HG03280 (cell line): Measurements from ENCODE around the gene OPN4.

Source experiments
- ATAC-seq: cut with Tn5 transposase; IDR thresholded peaks from one replicate; pipeline ENCODE4 v1.9.1; 2021; ENCODE audit warnings: mild to moderate bottlenecking, moderate library complexity; ENCODE audit not compliant: unreplicated experiment

OPN4 gene

DNA sequence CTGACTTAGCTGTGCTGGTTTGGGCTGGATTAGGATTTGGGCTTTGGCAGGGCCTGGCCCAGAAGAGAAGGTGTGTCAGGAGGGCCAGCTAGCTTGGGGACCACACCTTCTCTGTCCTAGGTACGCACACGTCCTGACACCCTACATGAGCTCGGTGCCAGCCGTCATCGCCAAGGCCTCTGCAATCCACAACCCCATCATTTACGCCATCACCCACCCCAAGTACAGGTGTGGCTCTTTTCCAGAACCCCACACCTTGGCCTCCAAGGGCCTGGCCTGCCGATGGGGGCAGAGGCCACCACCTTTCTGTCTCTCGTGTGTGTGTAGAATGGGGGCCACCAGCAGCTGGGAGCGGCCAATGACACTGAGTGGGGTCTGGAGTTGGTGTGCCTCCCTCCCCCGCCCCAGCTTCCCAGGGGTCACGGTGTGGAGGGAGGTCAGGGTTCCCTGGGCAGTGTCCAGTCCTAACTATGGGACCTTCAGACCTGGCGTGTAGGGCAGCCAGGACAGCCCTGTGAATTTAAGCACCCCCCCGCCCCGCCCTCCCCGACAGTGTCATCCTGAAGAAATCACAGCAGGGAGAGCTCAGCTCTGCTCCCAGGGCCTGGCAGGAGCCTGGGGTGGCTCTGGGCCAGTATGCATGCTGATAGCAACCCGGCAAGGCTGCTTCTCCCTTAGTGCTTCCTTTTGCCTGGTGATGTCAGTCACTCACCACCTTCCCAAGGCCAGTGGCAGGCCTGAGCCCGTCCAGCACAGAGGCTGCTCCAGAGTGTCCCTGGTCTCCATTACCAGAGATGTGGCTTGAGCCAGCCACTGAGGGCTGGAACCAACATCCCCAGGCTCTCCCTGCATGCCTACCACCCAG lies 7.0 kb downstream of the OPN4 start:
- no peak for ATAC-seq

DNA sequence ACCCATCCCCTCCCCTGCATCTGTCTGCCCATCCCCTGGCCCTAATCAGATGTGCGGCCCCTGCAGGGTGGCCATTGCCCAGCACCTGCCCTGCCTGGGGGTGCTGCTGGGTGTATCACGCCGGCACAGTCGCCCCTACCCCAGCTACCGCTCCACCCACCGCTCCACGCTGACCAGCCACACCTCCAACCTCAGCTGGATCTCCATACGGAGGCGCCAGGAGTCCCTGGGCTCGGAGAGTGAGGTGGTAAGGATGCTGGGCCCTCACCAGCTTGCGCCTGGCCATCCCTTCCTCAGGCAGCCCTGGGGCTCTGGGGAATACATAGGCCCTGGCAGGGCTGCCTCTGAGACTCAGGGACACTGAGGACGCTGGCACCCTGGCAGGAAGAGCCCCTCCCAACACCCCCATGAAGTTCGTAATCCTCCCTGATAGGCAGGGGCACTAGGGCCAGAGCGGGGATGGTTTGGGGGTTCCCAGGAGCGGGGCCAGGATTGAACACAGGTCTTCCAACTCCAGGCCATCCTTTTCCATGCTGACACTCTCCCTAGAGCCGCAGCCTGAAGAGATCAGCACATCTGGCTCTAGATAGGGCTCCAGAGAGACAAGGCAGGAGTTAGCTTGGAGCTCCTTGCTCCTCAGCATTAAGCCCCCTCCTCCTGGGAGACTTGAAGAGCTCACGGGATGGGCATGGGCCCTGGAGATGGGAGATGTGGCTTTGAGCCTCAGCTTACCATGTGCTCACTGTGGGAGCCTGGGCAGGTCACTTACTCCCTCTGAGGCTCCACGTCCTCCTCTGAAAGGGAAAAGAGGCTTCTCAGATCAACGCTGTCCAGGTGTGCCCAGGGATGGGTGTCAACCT lies 8.1 kb downstream of the OPN4 start:
- no peak for ATAC-seq

DNA sequence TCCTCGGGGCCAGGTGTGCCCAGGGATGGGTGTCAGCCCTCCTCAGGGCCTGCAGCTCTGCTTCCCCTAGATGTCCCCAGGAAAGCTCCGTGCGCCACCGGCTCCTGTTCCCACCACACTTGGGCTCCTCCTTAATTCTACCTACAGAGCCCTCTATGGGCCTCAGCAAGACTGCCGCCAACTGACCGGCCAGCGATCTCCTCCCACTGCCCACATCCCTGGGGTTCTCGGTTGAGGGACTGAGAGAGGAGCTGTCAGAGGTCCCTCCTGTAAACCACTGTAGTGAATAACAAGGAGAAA lies 8.6 kb downstream of the OPN4 start:
- no peak for ATAC-seq

DNA sequence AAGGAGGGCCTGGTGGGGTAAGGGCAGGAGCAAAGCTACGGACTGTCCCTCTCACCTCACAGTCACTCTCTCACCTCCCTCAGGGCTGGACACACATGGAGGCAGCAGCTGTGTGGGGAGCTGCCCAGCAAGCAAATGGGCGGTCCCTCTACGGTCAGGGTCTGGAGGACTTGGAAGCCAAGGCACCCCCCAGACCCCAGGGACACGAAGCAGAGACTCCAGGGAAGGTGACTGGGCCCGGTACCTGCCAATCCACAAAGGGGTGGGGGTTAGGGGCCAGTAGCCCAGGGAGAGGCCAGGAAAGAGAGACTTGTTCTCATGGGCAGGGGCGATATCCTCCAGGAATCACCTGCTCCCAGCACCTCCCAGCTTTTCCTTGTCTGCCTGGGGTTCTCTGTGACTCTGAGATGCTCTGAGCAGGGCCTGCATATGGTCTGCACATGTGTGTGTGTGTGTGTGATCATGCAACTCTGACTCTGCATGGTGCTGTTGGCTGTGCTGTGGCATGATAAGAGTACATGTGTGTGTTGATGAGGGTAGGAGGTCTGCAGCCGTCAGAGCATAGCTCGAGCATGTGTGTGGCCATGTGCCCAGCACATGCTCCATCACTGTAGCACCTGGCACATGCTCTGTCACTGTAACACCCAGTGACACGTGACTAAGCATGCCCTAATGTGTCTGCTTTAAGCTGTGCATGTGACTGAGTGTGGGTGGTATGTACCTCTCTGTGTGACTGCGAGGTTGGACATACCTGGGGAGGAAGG lies 9.4 kb downstream of the OPN4 start:
- ATAC-seq: no peak

DNA sequence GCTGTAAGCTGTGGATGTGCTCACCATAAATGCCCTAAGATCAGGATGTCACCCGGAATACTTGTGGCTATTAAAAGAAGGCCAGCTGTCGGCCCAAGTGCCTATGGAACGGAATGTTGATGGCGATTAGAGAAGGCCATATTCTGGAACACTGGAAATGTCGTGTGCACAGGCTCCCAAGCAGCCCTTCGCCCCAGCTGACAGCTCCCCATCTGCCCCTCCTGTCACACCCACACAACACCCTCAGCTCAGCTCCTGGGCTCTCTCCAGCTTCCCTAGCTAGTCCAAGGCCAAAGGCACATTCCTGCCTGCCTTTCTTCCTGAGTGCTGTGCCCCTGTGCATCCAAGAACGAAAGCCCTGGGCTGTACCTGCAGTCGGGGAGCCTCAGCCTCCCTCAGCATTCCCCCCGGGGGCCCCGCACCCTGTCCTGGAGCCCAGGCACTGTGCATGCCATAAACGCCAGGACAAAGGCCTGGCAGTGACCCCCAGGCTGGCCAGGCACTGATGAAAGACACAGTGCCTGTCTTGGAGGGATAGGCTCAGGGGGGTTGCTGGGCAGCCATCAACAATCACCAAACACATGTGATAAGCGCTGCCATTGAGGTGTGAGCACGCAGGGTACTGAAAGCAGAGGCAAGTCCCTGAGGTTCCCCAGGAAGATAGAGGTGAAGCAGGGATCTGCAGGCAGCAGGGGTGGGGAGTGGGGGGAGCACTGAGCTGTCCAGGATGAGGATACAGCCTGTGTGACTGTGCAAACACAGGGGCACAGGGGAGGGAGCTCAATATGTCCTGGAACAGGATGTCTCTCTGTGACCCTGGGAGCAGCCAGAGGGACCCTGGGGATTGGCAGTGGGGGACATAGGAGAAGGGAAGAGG lies 10.2 kb downstream of the OPN4 start:
- ATAC-seq: no peak

DNA sequence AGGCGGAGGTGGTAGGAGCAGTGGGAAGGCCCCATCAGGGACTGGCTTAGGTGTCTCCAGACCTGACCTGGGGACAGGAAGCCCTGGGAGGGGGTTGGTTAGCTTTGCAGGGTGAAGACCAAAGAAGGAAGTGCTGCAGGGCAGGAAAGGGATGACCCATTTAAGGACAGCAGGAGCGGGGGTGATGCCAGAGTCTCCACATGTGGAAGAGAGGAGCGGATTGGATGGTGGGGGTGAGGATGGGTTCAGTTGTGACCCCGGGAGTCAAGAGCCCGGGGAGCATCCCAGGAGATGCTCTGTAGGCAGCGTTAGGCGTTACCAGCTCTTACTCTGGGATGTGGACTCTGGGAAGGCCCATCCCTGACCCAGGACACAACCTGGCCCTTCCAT lies 10.9 kb downstream of the OPN4 start:
- no peak for ATAC-seq

DNA sequence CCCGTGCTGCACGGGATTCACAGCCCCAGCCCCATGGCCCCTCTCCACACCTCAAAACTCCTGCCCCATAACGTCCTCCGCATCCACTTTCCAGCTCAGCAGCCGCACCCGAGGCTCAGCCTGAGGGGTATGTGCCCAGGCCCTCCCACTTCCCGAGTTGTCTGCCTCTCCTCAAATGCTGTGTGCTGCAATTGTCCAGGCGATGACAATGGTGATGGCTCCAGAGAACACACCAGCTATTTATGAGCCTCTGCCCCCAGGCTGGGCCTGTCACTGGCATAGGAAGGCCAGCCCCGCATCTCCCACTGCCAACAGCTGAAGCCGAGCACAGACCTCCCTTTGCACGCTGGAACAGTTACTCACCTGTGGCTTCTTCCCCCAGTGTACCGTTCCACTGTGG lies 11.5 kb downstream of the OPN4 start:
- ATAC-seq: no peak

DNA sequence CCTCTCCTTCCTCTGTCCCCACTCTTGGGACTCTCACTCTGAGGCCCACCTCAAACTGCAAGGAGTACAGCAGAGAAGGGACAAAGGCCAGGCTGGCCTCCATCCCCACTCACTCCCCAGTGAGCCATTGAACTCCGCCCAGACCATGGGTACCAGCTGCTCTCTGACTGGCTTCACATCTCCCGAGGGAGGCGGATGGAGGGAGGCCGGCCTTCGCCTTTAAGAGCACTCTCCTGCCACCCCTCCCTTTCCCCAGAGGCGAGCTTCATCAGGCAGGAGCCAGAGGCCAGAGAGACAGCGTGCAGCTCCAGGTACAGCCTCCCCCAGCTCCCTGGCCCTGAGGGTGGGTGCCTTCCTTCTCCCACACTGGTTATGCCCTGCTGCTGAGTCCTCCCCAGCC lies 12.2 kb downstream of the OPN4 start:
- no peak for ATAC-seq

DNA sequence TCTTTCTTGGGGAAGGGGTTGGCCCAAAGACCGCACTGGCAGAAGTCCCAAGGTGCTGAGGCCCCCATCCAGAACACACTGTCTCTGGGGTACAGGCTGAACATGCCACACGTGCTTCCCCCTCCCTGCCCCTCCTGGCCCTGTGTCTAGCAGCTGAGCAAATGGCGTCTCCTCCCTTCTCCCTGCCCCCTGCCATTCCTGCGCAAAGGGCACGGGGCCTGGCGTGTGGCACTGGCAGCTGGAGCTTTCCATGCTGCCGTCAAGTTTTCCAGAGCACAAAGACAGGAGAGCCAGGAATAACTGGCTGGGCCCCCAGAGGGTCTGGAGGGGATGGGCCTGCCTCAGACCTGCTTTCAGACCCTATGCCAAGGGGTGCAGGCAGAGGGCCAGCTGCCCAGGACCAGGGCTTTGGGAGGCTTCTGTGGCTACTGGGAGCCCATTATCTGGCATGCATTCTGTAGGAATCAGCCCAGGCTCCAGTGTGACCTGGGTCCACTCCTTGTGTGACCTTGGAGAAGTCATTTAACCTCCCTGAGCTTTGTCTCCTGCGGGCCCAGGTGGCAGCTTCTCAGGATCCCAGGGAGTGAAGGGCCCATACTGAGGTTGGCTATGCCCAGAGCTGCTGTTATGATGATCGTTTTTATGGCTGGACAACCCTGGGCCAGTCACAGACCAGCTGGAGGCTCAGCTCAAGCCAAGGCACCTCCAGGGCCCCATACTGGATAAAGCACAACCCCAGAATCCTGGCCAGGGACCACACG lies 13.3 kb downstream of the OPN4 start:
- ATAC-seq: no peak

DNA sequence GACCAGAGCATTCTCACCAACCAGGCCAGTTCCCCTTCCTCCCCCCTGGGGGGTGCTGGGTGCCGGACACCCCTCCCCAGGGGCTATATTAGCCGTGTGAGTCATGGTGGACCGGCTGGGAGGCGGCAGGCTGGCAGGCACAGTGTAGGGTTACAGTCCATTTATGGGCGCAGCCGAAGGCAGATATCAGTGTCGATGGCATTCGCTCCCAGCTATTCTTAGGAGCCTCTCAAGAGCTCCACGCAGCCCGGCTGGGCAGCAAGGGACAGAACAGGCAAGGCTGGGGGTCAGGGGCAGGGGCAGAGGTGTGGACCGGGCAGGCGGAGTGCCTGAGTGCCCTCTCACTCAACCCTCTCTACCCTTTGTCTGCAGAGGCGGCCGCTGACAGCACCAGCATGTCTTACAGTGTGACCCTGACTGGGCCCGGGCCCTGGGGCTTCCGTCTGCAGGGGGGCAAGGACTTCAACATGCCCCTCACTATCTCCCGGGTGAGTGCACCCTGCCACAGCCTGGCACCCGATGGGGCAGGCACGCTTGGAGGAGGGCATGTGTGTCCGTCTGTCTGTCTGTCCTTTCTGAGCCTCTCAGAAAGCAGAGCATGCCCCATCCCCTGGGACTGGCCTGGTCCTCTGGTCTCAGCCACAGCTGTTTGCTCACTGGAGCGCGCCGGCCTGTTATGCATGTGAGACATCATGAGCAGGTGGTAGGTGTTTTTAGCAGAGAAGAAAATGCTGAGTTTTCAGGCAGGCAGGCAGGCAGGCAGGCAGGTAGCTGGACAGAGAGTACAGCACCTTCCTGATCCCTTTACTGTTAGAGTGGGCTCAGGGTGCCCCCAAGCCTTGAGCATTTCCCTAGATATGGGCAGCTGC lies 14.2 kb downstream of the OPN4 start, which contains the start of gene LDB3:
Gene LDB3, plus strand, starts transcription at position 215 of the 869 bp plus-strand sequence. Its CDS starts 181 bp downstream, at position 396.
- ATAC-seq: no peak

DNA sequence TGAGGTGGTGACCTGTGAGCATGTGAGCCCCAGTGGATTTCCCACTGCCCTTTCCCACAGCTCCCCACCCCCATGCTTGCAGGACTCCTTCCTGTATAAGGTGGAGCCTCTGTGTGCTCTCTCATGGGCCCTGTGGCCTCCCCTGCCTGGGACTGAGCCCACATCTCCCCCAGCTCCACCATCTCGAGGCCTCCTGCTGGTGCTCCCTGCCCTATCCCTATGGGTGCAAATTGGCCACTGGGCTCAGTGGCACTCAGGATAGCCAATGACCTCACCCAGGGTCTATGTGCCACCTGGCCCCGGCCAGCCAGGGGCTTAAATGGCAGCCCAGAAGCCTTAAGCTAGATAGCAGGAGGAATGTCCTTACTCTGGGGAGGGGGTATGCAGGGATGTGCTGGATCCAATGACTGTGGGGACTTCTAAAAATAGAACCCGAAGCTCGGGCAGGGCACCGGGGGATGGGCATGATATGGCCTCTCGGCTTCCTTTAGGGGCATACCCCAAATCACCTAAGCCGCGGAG lies 16.0 kb downstream of the OPN4 start:
- ATAC-seq: no peak

DNA sequence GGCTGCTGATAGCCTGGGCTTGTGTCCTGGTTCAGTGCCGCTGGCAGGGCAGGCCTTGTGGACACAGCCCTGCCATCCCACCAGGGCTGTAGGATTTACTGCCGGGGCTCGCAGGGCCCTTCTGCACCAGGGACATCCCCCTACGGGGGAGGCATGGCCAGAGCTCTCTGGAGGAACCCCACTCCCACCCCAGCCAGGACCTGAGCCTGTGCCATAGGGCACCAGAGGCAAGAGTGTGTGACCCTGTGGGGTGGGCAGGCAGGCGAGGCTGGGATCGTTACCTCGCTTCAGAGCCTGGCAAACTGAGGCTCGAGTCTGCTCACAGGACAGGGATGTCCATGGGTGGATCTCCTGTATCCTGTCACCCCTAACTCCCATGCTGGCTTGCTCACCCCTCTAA lies 16.5 kb downstream of the OPN4 start:
- ATAC-seq: no peak

DNA sequence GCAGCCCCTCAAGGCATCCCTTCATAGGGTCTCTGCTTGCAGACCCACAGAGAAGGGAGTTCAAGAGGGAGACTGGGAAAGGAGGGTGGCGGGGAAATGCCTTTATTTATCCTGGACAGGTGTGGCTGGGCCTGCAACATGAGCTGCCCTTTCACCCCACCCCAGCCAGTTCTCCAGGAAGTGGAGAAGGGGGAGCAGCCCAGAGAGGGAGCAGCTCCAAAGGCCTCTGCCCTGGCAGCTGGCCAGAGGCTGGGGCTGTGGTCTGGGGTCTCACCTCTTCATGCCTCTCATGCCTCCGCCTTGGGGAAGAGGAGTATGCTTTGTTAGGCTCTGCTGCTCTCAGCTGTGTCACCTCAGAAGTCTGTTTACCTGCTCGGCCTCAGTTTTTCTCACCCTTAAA lies 17.1 kb downstream of the OPN4 start:
- no peak for ATAC-seq

DNA sequence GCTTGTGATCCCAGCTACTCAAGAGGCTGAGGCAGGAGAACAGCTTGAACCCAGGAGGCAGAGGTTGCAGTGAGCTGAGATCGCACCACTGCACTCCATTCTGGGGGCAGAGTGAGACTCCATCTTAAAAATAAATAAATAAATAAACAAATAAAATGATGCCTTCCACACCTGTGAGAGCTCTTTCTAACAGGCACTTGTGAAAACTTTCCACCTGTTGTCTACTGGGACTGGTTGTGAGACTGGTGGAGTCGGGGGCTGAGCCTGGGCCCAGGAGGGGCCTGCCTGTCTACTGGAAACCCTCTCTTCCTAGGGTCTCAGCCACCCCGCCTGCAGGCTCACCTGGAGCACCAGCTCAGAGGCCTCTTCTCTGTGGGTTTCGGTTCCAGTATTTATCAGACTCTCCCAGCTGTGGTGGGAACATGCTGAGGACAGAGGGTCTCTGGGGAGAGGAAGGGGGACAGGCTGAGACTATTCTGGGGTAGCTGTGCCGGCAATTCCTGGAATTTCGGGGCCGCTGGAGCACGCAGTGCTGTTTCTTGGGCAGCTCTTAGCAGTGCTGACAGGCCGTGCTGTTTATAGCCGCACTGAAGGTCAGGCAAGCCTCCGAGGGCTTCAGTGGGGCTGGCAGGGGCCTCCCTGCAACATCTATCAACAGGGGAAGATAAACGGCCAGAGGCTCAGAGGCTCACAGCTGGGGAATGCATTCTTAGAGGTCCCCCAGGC lies 17.8 kb downstream of the OPN4 start:
- no peak for ATAC-seq

DNA sequence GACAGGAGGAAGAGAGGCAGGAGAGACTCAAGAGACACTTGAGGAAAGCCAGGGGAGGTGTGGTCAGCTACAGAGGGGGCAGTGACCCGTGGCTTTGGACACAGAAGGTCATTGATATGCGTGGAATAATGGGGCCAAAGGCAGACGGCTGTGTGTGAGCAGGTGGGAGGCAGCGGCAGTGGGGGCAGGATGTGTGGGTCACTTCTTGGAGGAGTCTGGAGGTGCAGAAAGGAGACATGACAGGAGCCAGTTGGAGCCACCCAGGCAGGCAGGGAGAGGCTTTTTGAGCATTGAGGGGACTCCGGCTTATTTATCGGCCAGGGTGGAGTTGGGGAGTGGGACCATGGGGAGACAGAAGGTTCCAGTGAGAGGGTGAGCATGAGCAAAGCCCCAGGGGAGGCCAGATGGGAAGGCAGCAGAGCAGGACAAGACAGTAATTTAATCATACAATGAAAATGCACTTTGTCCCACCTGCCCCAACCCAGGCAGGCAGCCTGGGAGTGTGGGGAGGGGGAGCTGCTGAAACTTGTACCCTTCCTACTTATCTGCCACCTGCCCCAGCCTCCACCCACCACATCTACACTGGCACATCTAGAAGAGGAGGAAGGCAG lies 19.0 kb downstream of the OPN4 start:
- ATAC-seq: no peak

DNA sequence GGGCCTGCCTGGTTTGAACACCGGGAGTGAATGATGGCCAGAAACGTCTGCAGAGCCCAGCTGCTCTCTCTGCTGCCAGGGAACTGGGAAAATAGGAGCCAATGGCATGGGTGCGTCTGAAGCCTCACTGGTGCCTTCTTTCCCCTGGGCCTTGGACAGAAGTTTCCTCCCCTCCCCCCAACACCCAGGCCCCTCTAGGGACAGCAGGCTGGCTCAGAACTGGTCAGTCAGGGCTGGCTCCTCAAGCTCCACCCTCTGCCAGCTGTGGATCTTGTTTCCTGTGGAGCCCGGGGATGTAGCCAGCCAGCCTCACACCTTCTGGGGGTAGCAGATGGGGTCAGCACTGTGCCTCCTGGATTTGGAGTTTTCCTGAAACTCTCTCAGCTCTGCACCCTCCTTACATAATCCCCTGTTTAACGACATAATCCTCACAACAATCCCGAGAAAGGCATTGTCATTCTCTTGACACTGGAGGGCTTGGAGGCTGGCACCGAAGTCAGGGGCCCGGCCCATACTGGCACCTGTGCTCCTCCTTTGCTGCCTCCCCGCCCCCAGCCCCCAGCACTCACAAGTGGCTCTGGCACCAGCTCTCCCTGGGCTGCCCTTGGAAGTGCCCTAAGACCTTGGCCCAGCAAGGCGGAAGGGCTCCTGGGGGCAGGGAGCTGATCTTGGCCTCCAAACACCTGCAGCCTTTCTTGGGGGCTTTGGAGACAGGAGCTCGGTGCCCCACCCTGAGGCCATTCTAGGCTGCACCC lies 19.7 kb downstream of the OPN4 start:
- ATAC-seq: no peak

DNA sequence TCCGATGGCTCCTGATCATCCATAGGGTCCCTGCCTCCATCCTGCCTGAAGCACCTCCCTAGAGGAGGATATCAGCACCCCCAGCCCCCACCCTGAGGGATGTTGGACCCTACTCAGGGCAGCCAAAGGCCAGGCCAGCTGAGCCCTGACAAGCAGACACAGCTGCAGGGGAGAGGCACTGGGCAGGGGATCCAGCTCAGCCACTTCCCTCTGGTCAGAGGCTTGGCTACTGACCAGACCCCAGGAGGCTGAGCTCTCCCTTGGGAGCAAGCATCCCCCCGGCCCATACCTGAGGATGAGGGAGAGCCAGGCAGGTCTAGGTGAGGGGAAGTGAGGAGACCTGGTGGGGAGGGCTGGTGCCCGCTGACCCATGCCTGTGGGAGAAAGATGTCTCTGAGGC lies 20.6 kb downstream of the OPN4 start:
- no peak for ATAC-seq
